ENCODE data around the gene ANKRD16. TPM values are rescaled to one million over a fixed set of nuclear protein-coding genes. Genes with fewer than 3 reads are reported as not detected.
A peak's percentile ranks its signal among the peaks of the same experiment; 100 is the strongest.
"Not testable (repeated sequence)": the region's sequence is repeated elsewhere in the genome, so short reads cannot be mapped to it uniquely, and the experiment has no call there.

ANKRD16 gene
- total RNA-seq, 2 donors from 2014 or later = 4.6 to 6.8 TPM

GRCh38 chr10:5846667-5847066, 43.0 kb downstream of the ANKRD16 start:
- not testable (repeated sequence) for H3K36me3 Mint-ChIP-seq (ENCODE audit: low read depth); H3K9me3 Mint-ChIP-seq; H3K27me3 Mint-ChIP-seq; H3K4me1 Mint-ChIP-seq; ATAC-seq (replicated peaks)
- Mint-ChIP-seq H3K27ac (peak overlapping the region; percentile 92), H3K4me3 (peak overlapping the region; percentile 65)

- Mint-ChIP-seq H3K27ac (peak overlapping the region; percentile 75), H3K4me3 (peak overlapping the region; percentile 27), H3K27me3 (peaks cover 2% of the 10 kb centered on the region), H3K4me1 (peaks cover 8% of the 10 kb centered on the region), H3K36me3 (ENCODE audit: low read depth) (peaks cover 6% of the 10 kb centered on the region), H3K9me3 (no peaks in the 10 kb centered on the region)
- no peak for ATAC-seq (replicated peaks)
Measured at GRCh38 chr10:5844345-5845055, 45.2 kb downstream of the ANKRD16 start.

- H3K27me3 Mint-ChIP-seq = peaks cover 3% of the 10 kb centered on the region
- H3K9me3 Mint-ChIP-seq = no peaks in the 10 kb centered on the region
- peaks cover 8% of the 10 kb centered on the region for H3K4me1 Mint-ChIP-seq
- peaks cover 6% of the 10 kb centered on the region for H3K36me3 Mint-ChIP-seq (ENCODE audit: low read depth)
- ATAC-seq (replicated peaks) = peak; percentile 68
- H3K27ac Mint-ChIP-seq = peak overlapping the region; percentile 75
- peak overlapping the region; percentile 27 for H3K4me3 Mint-ChIP-seq
Measured at GRCh38 chr10:5843686-5844344, 45.9 kb downstream of the ANKRD16 start.

- no peaks in the 10 kb centered on the region for H3K9me3 Mint-ChIP-seq
- H3K4me3 Mint-ChIP-seq = no peak overlapping the region
- peaks cover 6% of the 10 kb centered on the region for H3K36me3 Mint-ChIP-seq (ENCODE audit: low read depth)
- peaks cover 3% of the 10 kb centered on the region for H3K27me3 Mint-ChIP-seq
- ATAC-seq (replicated peaks) = no peak
- H3K4me1 Mint-ChIP-seq = peaks cover 8% of the 10 kb centered on the region
- no peak overlapping the region for H3K27ac Mint-ChIP-seq
Measured at GRCh38 chr10:5841965-5842364, 47.7 kb downstream of the ANKRD16 start.

GRCh38 chr10:5840314-5841307, 49.1 kb downstream of the ANKRD16 start:
- Mint-ChIP-seq H3K36me3 (ENCODE audit: low read depth) (no peaks in the 10 kb centered on the region), H3K27me3 (peaks cover 3% of the 10 kb centered on the region), H3K27ac (no peak overlapping the region), H3K4me1 (peaks cover 8% of the 10 kb centered on the region), H3K9me3 (no peaks in the 10 kb centered on the region), H3K4me3 (no peak overlapping the region)
- ATAC-seq (replicated peaks) = no peak

GRCh38 chr10:5836181-5836580, 53.5 kb downstream of the ANKRD16 start:
- H3K4me1 Mint-ChIP-seq; H3K4me3 Mint-ChIP-seq; H3K36me3 Mint-ChIP-seq (ENCODE audit: low read depth); H3K9me3 Mint-ChIP-seq; H3K27ac Mint-ChIP-seq; H3K27me3 Mint-ChIP-seq; ATAC-seq (replicated peaks): not testable (repeated sequence)

GRCh38 chr10:5835446-5836095, 54.1 kb downstream of the ANKRD16 start:
- Mint-ChIP-seq H3K27ac (no peak overlapping the region), H3K27me3 (peaks cover 3% of the 10 kb centered on the region), H3K9me3 (no peaks in the 10 kb centered on the region), H3K36me3 (ENCODE audit: low read depth) (no peaks in the 10 kb centered on the region), H3K4me3 (no peak overlapping the region), H3K4me1 (no peaks in the 10 kb centered on the region)
- ATAC-seq (replicated peaks) = no peak

- H3K27ac Mint-ChIP-seq = no peak overlapping the region
- H3K36me3 Mint-ChIP-seq (ENCODE audit: low read depth) = no peaks in the 10 kb centered on the region
- no peak for ATAC-seq (replicated peaks)
- H3K27me3 Mint-ChIP-seq = no peaks in the 10 kb centered on the region
- no peak overlapping the region for H3K4me3 Mint-ChIP-seq
- no peaks in the 10 kb centered on the region for H3K9me3 Mint-ChIP-seq
- no peaks in the 10 kb centered on the region for H3K4me1 Mint-ChIP-seq
Measured at GRCh38 chr10:5833814-5834213, 55.9 kb downstream of the ANKRD16 start.

- no peaks in the 10 kb centered on the region for H3K27me3 Mint-ChIP-seq
- H3K27ac Mint-ChIP-seq = no peak overlapping the region
- H3K36me3 Mint-ChIP-seq (ENCODE audit: low read depth) = no peaks in the 10 kb centered on the region
- no peak overlapping the region for H3K4me3 Mint-ChIP-seq
- no peaks in the 10 kb centered on the region for H3K4me1 Mint-ChIP-seq
- no peak for ATAC-seq (replicated peaks)
- H3K9me3 Mint-ChIP-seq = no peaks in the 10 kb centered on the region
Measured at GRCh38 chr10:5832946-5833345, 56.7 kb downstream of the ANKRD16 start.

- Mint-ChIP-seq H3K4me1 (no peaks in the 10 kb centered on the region), H3K36me3 (ENCODE audit: low read depth) (no peaks in the 10 kb centered on the region), H3K27me3 (no peaks in the 10 kb centered on the region), H3K4me3 (no peak overlapping the region), H3K27ac (no peak overlapping the region), H3K9me3 (no peaks in the 10 kb centered on the region)
- no peak for ATAC-seq (replicated peaks)
Measured at GRCh38 chr10:5831446-5831782, 58.3 kb downstream of the ANKRD16 start.

- no peaks in the 10 kb centered on the region for H3K4me1 Mint-ChIP-seq
- no peaks in the 10 kb centered on the region for H3K9me3 Mint-ChIP-seq
- no peak overlapping the region for H3K27ac Mint-ChIP-seq
- H3K27me3 Mint-ChIP-seq = no peaks in the 10 kb centered on the region
- H3K36me3 Mint-ChIP-seq (ENCODE audit: low read depth) = no peaks in the 10 kb centered on the region
- no peak overlapping the region for H3K4me3 Mint-ChIP-seq
- ATAC-seq (replicated peaks) = no peak
Measured at GRCh38 chr10:5830629-5831445, 58.9 kb downstream of the ANKRD16 start.

- Mint-ChIP-seq H3K4me1 (no peaks in the 10 kb centered on the region), H3K27me3 (no peaks in the 10 kb centered on the region), H3K36me3 (ENCODE audit: low read depth) (no peaks in the 10 kb centered on the region), H3K9me3 (no peaks in the 10 kb centered on the region), H3K27ac (no peak overlapping the region), H3K4me3 (no peak overlapping the region)
- ATAC-seq (replicated peaks) = no peak
Measured at GRCh38 chr10:5829267-5829666, 60.4 kb downstream of the ANKRD16 start.

- H3K36me3 Mint-ChIP-seq (ENCODE audit: low read depth) = no peaks in the 10 kb centered on the region
Measured at GRCh38 chr10:5828725-5829124, 61.0 kb downstream of the ANKRD16 start.

More at GRCh38 chr10:5828725-5829124, 61.0 kb downstream of the ANKRD16 start:
- H3K27ac Mint-ChIP-seq = no peak overlapping the region
- no peaks in the 10 kb centered on the region for H3K9me3 Mint-ChIP-seq
- no peak for ATAC-seq (replicated peaks)
- no peaks in the 10 kb centered on the region for H3K27me3 Mint-ChIP-seq
- H3K4me3 Mint-ChIP-seq = no peak overlapping the region
- H3K4me1 Mint-ChIP-seq = no peaks in the 10 kb centered on the region
